IPS-15b (cell line): ENCODE results near the gene IRF7.
A peak's percentile ranks its signal among the peaks of the same experiment; 100 is the strongest.
"Not testable (repeated sequence)": the region's sequence is repeated elsewhere in the genome, so short reads cannot be mapped to it uniquely, and the experiment has no call there.

Experiments used
- H3K27me3 ChIP-seq: one replicate; pipeline ENCODE4 v1.6.1; 2013; ENCODE audit warnings: low read length; ENCODE audit not compliant: control insufficient read depth, insufficient read depth
- H3K36me3 ChIP-seq: one replicate; pipeline ENCODE4 v1.6.1; 2013; ENCODE audit warnings: low read length; ENCODE audit not compliant: control insufficient read depth, insufficient read depth
- H3K4me1 ChIP-seq: one replicate; pipeline ENCODE4 v1.6.1; 2013; ENCODE audit warnings: mild to moderate bottlenecking, low read length; ENCODE audit not compliant: control insufficient read depth, insufficient read depth
- H3K4me3 ChIP-seq: one replicate; pipeline ENCODE4 v1.5.1; 2013; ENCODE audit warnings: low read depth, low read length
- H3K9ac ChIP-seq: one replicate; pipeline ENCODE4 v1.6.1; 2013; ENCODE audit warnings: low read depth, mild to moderate bottlenecking, low read length
- H3K9me3 ChIP-seq: one replicate; pipeline ENCODE4 v1.6.1; 2013; ENCODE audit warnings: mild to moderate bottlenecking, low read length; ENCODE audit not compliant: control insufficient read depth, insufficient read depth

Gene IRF7

DNA sequence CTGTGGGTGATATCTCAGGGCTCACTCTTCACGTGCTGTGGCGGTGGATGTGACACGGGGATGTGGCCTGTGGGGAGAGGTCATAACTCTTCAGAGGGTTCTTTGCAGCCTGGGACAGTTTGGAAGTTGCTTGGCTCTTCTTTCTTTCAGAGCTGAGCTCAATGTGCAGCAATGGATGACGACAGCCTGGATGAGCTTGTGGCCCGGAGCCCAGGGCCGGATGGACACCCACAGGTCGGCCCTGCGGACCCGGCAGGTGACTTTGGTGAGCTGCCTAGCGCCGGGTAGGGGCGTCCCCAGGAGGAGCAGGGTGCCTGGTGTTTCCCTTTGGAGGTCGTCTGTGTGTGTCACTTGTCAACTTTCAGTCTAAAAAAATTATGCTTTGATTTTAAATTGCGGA, 34.4 kb downstream of the IRF7 start:
- Histone ChIP-seq H3K27me3 (no peaks in the 10 kb centered on the region), H3K9me3 (no peaks in the 10 kb centered on the region), H3K4me3 (no peak overlapping the region), H3K4me1 (peaks cover 3% of the 10 kb centered on the region), H3K9ac (no peak overlapping the region), H3K36me3 (peaks cover 21% of the 10 kb centered on the region)

DNA sequence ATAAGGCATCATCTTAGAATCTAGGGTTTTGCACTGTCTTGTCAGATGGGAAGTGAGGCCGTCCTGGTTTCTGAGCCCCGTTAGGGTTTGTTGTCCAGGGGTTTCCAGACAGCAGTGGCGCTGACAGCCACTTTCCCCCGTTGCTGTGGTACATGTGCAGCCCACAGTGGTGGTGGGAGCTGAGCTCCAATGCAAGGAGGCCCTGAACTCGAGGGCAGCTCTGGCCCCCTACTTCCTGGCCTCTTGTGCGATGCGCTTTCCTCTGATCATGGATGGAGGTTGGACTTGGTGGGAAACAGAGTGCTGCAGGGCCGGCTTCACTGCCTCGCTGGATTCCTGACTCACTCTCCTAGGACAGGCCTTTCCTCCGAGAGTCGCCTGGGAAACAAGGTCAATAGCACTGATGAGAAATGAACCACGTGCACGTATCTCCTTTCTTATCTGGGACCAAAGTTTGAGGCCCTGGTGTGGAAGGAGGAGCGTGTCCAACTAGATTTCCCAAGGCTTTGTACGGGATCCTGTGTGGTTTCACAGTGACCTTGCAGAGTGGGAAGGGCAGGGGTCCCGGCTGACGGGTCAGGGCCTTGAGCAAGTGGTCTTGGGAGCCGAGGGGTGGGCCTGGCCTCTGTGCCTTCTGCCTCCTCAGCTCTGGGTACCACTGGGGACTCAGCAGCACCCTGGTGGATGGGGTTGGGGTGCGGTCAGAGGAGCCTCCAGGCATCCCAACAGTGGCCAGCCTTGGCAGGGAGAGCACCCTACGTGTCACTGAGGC, 35.7 kb downstream of the IRF7 start:
- Histone ChIP-seq H3K27me3 (peaks cover 2% of the 10 kb centered on the region), H3K4me1 (peaks cover 3% of the 10 kb centered on the region), H3K9me3 (no peaks in the 10 kb centered on the region), H3K36me3 (peaks cover 20% of the 10 kb centered on the region), H3K9ac (peak overlapping the region; percentile 16), H3K4me3 (no peak overlapping the region)

DNA sequence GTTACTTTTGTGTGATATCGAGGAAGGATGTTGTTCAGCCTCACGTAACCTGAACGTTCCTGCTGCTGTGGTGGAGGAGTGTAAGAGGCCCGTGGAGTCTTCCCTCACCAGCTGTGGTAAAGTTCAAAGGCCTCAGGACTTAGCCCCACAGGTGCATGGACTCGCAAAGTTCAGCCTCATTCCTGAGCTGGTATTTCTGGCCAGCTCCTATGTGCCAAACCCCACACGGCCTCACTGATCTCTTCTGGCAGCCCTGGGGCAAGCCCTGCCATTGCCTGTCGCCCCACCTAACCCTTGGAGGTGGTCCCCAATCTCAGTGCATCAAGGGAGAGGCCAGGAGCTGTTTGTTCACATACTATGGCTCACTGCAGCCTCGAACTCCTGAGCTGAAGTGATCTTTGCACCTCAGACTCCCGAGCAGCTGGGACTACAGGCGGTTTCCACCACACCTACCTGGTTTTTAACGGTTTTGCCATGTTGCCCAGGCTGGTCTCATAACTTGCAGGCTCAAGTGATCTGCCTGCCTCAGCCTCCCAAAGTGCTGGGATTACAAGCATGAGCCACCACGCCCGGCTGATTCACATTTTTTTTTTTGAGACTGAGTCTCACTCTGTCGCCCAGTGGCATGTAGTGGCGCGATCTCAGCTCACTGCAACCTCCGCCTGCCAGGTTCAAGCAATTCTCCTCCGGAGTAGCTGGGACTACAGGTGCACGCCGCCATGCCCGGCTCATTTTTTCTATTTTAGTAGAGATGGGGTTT, 37.3 kb downstream of the IRF7 start:
- H3K9ac ChIP-seq, result no peak overlapping the region
- H3K36me3 ChIP-seq, result peaks cover 12% of the 10 kb centered on the region
- no peak overlapping the region for H3K4me3 ChIP-seq
- peaks cover 5% of the 10 kb centered on the region for H3K27me3 ChIP-seq
- H3K4me1 ChIP-seq, result peaks cover 5% of the 10 kb centered on the region
- H3K9me3 ChIP-seq, result no peaks in the 10 kb centered on the region

GRCh38 chr11:577611-577894, 38.2 kb downstream of the IRF7 start:
- Histone ChIP-seq H3K27me3 (peaks cover 5% of the 10 kb centered on the region), H3K9me3 (no peaks in the 10 kb centered on the region), H3K4me1 (peaks cover 5% of the 10 kb centered on the region), H3K9ac (no peak overlapping the region), H3K36me3 (peaks cover 10% of the 10 kb centered on the region), H3K4me3 (peak overlapping the region; percentile 80)

- Histone ChIP-seq H3K27me3 (peaks cover 5% of the 10 kb centered on the region), H3K9ac (peak overlapping the region; percentile 63), H3K9me3 (no peaks in the 10 kb centered on the region), H3K36me3 (peaks cover 9% of the 10 kb centered on the region), H3K4me1 (peaks cover 5% of the 10 kb centered on the region), H3K4me3 (peak overlapping the region; percentile 80)
Measured at GRCh38 chr11:576811-577610, 38.7 kb downstream of the IRF7 start.

DNA sequence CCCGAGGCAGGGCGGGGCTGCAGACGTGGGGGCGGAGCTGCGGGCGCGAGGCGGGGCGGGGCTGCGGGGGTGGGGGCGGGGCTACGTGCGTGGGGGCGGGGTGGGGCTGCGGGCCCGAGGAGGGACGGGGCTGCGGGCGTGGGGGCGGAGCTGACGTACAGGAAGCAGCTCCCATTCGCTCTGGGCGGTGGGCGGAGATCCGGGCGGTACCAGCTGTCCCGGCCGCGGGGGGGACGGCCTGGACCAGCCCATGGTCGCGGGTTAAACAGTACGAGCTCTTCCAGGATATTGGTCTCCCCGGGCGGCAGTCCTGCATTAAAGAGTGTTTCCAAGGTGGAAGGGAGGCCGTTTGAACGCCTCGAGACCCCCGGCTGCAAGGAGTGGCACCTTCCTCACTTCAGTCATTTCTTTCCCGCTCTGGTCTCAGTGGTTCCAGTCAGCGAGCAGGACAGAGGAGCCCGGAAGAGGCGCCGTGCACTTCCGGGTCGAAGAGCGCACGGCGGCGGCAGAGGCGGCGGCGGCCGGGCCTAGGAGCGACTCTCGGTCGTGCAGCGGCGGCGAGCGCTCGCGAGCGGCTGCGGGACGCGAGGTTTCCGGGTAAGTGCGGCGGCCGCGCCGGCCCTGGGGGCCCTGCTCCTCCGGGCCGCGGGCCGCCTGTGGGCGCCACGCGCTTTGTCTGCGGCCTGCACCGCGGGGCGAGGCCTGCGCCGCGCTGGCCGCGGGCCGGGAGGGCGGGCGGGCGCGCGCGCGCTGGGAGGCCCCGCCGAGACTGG, 39.6 kb downstream of the IRF7 start, which contains the start of gene PHRF1:
PHRF1 (plus strand) TSS at position 475 of the 773 bp plus-strand sequence. CDS start 5,043 bp downstream, outside the sequence.
- Histone ChIP-seq H3K4me1 (peaks cover 9% of the 10 kb centered on the region), H3K9me3 (no peaks in the 10 kb centered on the region), H3K36me3 (peaks cover 2% of the 10 kb centered on the region), H3K27me3 (peaks cover 5% of the 10 kb centered on the region), H3K4me3 (peak within 1 kb of the TSS; percentile 81), H3K9ac (peak within 1 kb of the TSS; percentile 96)

DNA sequence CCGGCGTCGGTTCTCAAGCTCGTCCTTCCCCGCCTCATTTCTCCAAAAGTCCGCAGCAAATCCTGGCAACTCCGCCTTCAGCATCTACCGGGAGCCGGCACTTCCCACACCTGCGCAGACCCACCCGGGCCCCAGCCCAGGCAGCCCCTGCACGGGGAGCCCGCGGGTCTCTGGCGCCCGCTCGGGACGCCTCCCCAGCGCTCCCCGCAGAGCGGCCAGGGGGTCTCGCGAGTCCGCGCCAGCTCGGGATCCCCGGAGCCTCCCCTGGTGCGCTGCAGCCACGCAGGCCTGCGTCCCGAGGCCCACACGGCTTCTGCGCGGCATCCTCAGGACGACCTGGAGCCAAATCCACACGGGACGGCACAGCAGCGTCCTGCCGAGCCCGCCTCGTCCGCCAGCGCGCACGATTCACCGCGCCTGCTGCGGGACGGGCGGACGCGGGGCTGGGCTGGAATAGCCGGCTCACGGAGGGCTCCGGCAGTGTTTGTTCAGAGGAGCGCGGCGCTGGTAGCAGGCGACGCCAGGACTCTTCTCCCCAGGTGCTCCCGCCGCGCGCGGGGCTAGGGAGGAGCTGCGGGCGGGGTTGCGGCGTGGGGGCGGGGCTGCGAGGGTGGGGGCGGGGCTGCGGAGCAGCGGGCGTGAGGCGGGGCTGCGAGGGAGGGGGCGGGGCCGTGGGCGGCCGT, 40.3 kb downstream of the IRF7 start:
- peaks cover 5% of the 10 kb centered on the region for H3K27me3 ChIP-seq
- H3K36me3 ChIP-seq, result no peaks in the 10 kb centered on the region
- H3K4me1 ChIP-seq, result peaks cover 11% of the 10 kb centered on the region
- peak overlapping the region; percentile 78 for H3K4me3 ChIP-seq
- H3K9me3 ChIP-seq, result no peaks in the 10 kb centered on the region
- H3K9ac ChIP-seq, result no peak overlapping the region

- H3K4me1 ChIP-seq, result peaks cover 11% of the 10 kb centered on the region
- no peak overlapping the region for H3K9ac ChIP-seq
- H3K9me3 ChIP-seq, result no peaks in the 10 kb centered on the region
- H3K36me3 ChIP-seq, result no peaks in the 10 kb centered on the region
- peaks cover 7% of the 10 kb centered on the region for H3K27me3 ChIP-seq
- H3K4me3 ChIP-seq, result peak overlapping the region; percentile 78
Measured at GRCh38 chr11:574632-575312, 41.0 kb downstream of the IRF7 start.

- peak overlapping the region; percentile 78 for H3K4me3 ChIP-seq
- not testable (repeated sequence) for H3K36me3 ChIP-seq, H3K9ac ChIP-seq, H3K27me3 ChIP-seq, H3K9me3 ChIP-seq
- peaks cover 11% of the 10 kb centered on the region for H3K4me1 ChIP-seq
Measured at GRCh38 chr11:574031-574570, 41.6 kb downstream of the IRF7 start.

- Histone ChIP-seq H3K36me3 (no peaks in the 10 kb centered on the region), H3K4me3 (no peak overlapping the region), H3K9me3 (no peaks in the 10 kb centered on the region), H3K27me3 (peaks cover 8% of the 10 kb centered on the region), H3K4me1 (peaks cover 11% of the 10 kb centered on the region), H3K9ac (no peak overlapping the region)
Measured at GRCh38 chr11:573146-573759, 42.5 kb downstream of the IRF7 start.
